ENCODE results near the gene EFNA4. TPM values are rescaled to one million over a fixed set of nuclear protein-coding genes. Genes with fewer than 3 reads are reported as not detected.

EFNA4 gene
- total RNA-seq, 1 donor from 2014 or later: 10.7 TPM

GRCh38 chr1:155106862-155107261 is 43.3 kb downstream of the EFNA4 start:
- no peak overlapping the region for H3K27ac Mint-ChIP-seq
- Histone ChIP-seq H3K36me3 (no peaks in the 10 kb centered on the region), H3K4me1 (no peaks in the 10 kb centered on the region), H4K20me1 (ENCODE audit: low read depth) (no peaks in the 10 kb centered on the region), H3K9ac (no peak overlapping the region), H3K4me2 (no peak overlapping the region), H2AFZ (replicated peaks) (no peak overlapping the region), H3K27ac (no peak overlapping the region), H3F3A (ENCODE audit: low read depth) (no peaks in the 10 kb centered on the region), H3K79me2 (ENCODE audit: low read depth) (no peaks in the 10 kb centered on the region), H3K4me3 (no peak overlapping the region), H3K9me3 (ENCODE audit: low read depth) (no peaks in the 10 kb centered on the region), H3K27me3 (peaks cover 15% of the 10 kb centered on the region)
- H3K27me3 Mint-ChIP-seq (ENCODE audit: insufficient read depth, low read depth): peaks cover 9% of the 10 kb centered on the region
- H3K36me3 Mint-ChIP-seq: no peaks in the 10 kb centered on the region
- TF ChIP-seq EZH2phosphoT487 (IDR thresholded peaks at IDR 0.05): no peak
- no peak for TF ChIP-seq EZH2 (IDR thresholded peaks at IDR 0.05)
- TF ChIP-seq, protein P1, sequence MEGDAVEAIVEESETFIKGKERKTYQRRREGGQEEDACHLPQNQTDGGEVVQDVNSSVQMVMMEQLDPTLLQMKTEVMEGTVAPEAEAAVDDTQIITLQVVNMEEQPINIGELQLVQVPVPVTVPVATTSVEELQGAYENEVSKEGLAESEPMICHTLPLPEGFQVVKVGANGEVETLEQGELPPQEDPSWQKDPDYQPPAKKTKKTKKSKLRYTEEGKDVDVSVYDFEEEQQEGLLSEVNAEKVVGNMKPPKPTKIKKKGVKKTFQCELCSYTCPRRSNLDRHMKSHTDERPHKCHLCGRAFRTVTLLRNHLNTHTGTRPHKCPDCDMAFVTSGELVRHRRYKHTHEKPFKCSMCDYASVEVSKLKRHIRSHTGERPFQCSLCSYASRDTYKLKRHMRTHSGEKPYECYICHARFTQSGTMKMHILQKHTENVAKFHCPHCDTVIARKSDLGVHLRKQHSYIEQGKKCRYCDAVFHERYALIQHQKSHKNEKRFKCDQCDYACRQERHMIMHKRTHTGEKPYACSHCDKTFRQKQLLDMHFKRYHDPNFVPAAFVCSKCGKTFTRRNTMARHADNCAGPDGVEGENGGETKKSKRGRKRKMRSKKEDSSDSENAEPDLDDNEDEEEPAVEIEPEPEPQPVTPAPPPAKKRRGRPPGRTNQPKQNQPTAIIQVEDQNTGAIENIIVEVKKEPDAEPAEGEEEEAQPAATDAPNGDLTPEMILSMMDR (IDR thresholded peaks at IDR 0.05): no peak
- H3K4me3 Mint-ChIP-seq: no peak overlapping the region
- peaks cover 6% of the 10 kb centered on the region for H3K4me1 Mint-ChIP-seq
- H3K9me3 Mint-ChIP-seq: no peaks in the 10 kb centered on the region
- no peak for DNase-seq (ENCODE audit: low spot score)

DNA sequence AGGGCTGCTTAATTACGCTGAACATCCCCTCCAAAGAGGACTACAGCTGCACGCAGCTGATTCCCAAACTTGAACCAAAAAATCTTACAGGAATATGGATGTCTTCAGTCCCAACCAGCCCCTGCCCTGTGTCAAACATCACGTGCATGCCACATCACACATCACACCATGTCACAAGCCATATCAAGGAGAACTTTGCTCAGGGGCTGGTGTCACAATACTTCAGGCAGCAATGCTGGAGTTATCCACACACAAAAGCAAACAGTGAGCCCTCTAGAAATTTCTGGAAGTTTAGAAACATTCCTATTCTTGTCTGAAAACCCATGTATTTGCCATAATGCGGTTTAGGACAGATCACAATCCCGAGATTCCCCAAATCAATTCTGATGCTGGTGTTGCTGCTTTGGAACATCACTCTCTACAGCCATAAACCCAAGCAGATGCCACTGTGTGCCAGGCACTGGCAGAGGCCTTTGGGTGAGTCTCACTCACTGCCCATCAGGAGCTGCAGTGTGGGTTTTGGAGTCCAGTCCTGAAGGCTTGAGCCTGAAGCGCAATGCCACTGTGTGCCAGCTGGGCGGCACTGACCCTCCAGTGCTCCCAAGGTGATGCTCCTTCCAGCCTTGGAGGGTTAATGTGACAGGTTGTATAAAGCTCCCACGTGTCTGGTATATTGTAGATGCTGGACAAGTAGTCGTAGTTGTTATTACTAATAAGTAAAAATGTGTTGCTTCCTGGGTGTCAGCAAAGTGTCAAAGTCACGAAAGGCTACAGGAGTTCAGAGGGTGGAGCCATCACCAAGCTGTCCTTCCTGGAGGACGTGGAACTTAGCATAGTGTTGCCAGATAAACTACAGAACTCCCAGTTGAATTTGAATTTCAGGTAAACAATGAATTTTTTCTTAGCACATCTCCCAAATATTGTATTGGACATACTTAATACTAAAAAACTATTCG is 44.0 kb downstream of the EFNA4 start:
- Mint-ChIP-seq H3K9me3 (no peaks in the 10 kb centered on the region), H3K4me3 (no peak overlapping the region), H3K36me3 (no peaks in the 10 kb centered on the region), H3K27me3 (ENCODE audit: insufficient read depth, low read depth) (peaks cover 9% of the 10 kb centered on the region), H3K27ac (no peak overlapping the region), H3K4me1 (peaks cover 6% of the 10 kb centered on the region)
- no peak for TF ChIP-seq EZH2 (IDR thresholded peaks at IDR 0.05)
- no peak for TF ChIP-seq EZH2phosphoT487 (IDR thresholded peaks at IDR 0.05)
- TF ChIP-seq, protein P1 (IDR thresholded peaks at IDR 0.05): no peak
- Histone ChIP-seq H3K79me2 (ENCODE audit: low read depth) (no peaks in the 10 kb centered on the region), H3K4me1 (no peaks in the 10 kb centered on the region), H3K9ac (no peak overlapping the region), H3K36me3 (no peaks in the 10 kb centered on the region), H3K4me2 (no peak overlapping the region), H2AFZ (replicated peaks) (no peak overlapping the region), H3K9me3 (ENCODE audit: low read depth) (no peaks in the 10 kb centered on the region), H3K27ac (no peak overlapping the region), H3K27me3 (peaks cover 15% of the 10 kb centered on the region), H3F3A (ENCODE audit: low read depth) (no peaks in the 10 kb centered on the region), H3K4me3 (no peak overlapping the region), H4K20me1 (ENCODE audit: low read depth) (no peaks in the 10 kb centered on the region)
- DNase-seq (ENCODE audit: low spot score): no peak

DNA sequence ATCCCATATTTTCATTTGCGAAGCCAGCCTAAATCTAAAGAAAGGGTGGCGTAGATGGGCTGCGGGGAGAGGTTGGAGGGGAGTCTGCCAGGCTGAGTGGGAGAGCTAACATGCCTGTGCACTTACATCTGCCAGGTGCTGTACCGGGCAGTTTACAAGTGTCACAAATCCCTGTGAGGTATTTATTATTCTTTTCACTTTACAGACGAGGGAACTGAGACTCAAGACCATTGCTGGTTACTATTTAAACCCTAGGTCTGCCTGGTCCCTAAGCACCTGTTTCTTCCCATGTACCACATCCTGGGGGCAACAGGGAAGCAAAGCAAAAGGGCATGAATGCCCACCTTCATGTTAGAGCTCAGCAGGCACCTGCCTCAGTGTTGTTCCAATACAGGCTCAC is 44.8 kb downstream of the EFNA4 start:
- no peaks in the 10 kb centered on the region for H3K36me3 Mint-ChIP-seq
- H2AFZ ChIP-seq (replicated peaks): no peak overlapping the region
- peaks cover 10% of the 10 kb centered on the region for H3K27me3 Mint-ChIP-seq (ENCODE audit: insufficient read depth, low read depth)
- no peaks in the 10 kb centered on the region for H3K36me3 ChIP-seq
- peaks cover 7% of the 10 kb centered on the region for H3K4me1 Mint-ChIP-seq
- no peak overlapping the region for H3K9ac ChIP-seq
- DNase-seq (ENCODE audit: low spot score): no peak
- no peaks in the 10 kb centered on the region for H3K9me3 ChIP-seq (ENCODE audit: low read depth)
- H3K27ac ChIP-seq: no peak overlapping the region
- no peaks in the 10 kb centered on the region for H3K4me1 ChIP-seq
- H3K27ac Mint-ChIP-seq: no peak overlapping the region
- TF ChIP-seq EZH2 (IDR thresholded peaks at IDR 0.05) (no peak), EZH2phosphoT487 (IDR thresholded peaks at IDR 0.05) (no peak)
- TF ChIP-seq, protein P1 (IDR thresholded peaks at IDR 0.05): no peak
- no peak overlapping the region for H3K4me2 ChIP-seq
- H3K9me3 Mint-ChIP-seq: no peaks in the 10 kb centered on the region
- H3K4me3 ChIP-seq: no peak overlapping the region
- H3K79me2 ChIP-seq (ENCODE audit: low read depth): no peaks in the 10 kb centered on the region
- no peaks in the 10 kb centered on the region for H3F3A ChIP-seq (ENCODE audit: low read depth)
- no peaks in the 10 kb centered on the region for H4K20me1 ChIP-seq (ENCODE audit: low read depth)
- H3K27me3 ChIP-seq: peaks cover 15% of the 10 kb centered on the region
- H3K4me3 Mint-ChIP-seq: no peak overlapping the region
